Ascending aorta (tissue), 2 donors: ENCODE measurements around the gene S100A8. TPM values are rescaled to one million over a fixed set of nuclear protein-coding genes. Genes with fewer than 3 reads are reported as not detected.
"Not testable (repeated sequence)": the region's sequence is repeated elsewhere in the genome, so short reads cannot be mapped to it uniquely, and the experiment has no call there.

Source experiments
- DNase-seq, 2 donors: peaks; one replicate each; pipeline ENCODE4 v3.0.0-alpha.2; 2019; ENCODE audit warnings: low spot score in 2 of 2
- H3K27ac ChIP-seq, 2 donors: fragments of 200-600 bp; sonication (generic); one replicate each; pipeline ENCODE4 v1.5.1; 2016 to 2017; ENCODE audit warnings: mild to moderate bottlenecking in 1 of 2
- H3K27me3 ChIP-seq: fragments of 200-600 bp; sonication (generic); one replicate; pipeline ENCODE4 v1.5.1; 2017
- H3K36me3 ChIP-seq, 2 donors: fragments of 200-600 bp; sonication (generic); one replicate each; pipeline ENCODE4 v1.5.1; 2016
- H3K4me1 ChIP-seq, 2 donors: fragments of 200-600 bp; sonication (generic); one replicate each; pipeline ENCODE4 v1.5.1; 2016 to 2017; ENCODE audit warnings: mild to moderate bottlenecking in 1 of 2
- H3K4me3 ChIP-seq, 2 donors: fragments of 200-600 bp; sonication (generic); one replicate each; pipeline ENCODE4 v1.5.1; 2016 to 2017; ENCODE audit warnings: mild to moderate bottlenecking in 1 of 2
- H3K9me3 ChIP-seq, 2 donors: fragments of 200-600 bp; sonication (generic); one replicate each; pipeline ENCODE4 v1.5.1; 2016
- CTCF ChIP-seq, 3 experiments: fragments of 200-600 bp in 2 of 3; fragments of 450-650 bp in 1 of 3; sonication (generic) in 2 of 3; IDR thresholded peaks; one replicate each; pipeline ENCODE4 v1.5.1; 2016 to 2019; ENCODE audit warnings: antibody characterized with exemption in 3 of 3, mild to moderate bottlenecking in 1 of 3, moderate library complexity in 1 of 3
- intact Hi-C: fragments of 100-400 bp; cut with DNase I; formaldehyde crosslinking; loops from one replicate; pipeline ENCODE4 v1.15.1; 2023
- total RNA-seq: library from RNA; depleted of rRNA; stranded (reverse); fragments of >200 nt; gene quantifications from one replicate; pipeline ENCODE4 v1.1.0, GENCODE V29; 2016

S100A8 gene
- total RNA-seq, 1 donor from 2014 or later: 33.5 TPM

- Histone ChIP-seq H3K36me3 (no peaks in the 10 kb centered on the region), H3K27ac (no peak overlapping the region), H3K9me3 (no peaks in the 10 kb centered on the region), H3K4me1 (no peaks in the 10 kb centered on the region), H3K4me3 (no peak overlapping the region), H3K27me3 (no peaks in the 10 kb centered on the region)
- intact Hi-C loops: no loop called here
- peak in 1 of 2 donors; percentile 79 for DNase-seq
- TF ChIP-seq CTCF (IDR thresholded peaks at IDR 0.05): no peak
These were observed 31.7 kb upstream of the S100A8 start for GRCh38 chr1:153422450-153423068.

DNA sequence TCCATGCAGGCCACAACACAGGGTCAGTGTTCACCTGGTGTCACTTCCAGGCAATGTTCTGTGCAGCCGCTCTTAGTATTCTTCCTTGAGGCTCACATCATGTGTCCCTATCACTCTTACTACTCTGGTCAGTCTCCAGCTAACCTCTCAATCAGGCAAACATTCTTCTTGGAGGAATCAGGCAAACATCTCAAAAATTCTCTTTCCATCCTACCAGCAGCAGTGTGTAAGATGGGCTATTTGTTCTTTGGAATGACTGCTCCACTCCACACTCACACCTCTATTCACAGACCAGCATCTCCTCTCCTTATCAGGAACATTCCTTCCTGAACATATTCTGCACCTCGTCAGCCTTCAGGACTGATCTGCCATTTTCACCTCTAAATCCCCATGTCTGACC is 29.4 kb upstream of the S100A8 start:
- no peak for TF ChIP-seq CTCF (IDR thresholded peaks at IDR 0.05)
- H3K27me3 ChIP-seq: no peaks in the 10 kb centered on the region
- no peaks in the 10 kb centered on the region for H3K36me3 ChIP-seq
- no peak overlapping the region for H3K27ac ChIP-seq
- no peaks in the 10 kb centered on the region for H3K9me3 ChIP-seq
- no peaks in the 10 kb centered on the region for H3K4me1 ChIP-seq
- no peak overlapping the region for H3K4me3 ChIP-seq
- no peak for DNase-seq
- intact Hi-C loops: no loop called here

GRCh38 chr1:153419436-153419793 is 28.5 kb upstream of the S100A8 start:
- H3K36me3 ChIP-seq, H3K4me3 ChIP-seq, H3K27ac ChIP-seq, intact Hi-C loops, H3K27me3 ChIP-seq, H3K9me3 ChIP-seq, H3K4me1 ChIP-seq, DNase-seq: not testable (repeated sequence)

DNA sequence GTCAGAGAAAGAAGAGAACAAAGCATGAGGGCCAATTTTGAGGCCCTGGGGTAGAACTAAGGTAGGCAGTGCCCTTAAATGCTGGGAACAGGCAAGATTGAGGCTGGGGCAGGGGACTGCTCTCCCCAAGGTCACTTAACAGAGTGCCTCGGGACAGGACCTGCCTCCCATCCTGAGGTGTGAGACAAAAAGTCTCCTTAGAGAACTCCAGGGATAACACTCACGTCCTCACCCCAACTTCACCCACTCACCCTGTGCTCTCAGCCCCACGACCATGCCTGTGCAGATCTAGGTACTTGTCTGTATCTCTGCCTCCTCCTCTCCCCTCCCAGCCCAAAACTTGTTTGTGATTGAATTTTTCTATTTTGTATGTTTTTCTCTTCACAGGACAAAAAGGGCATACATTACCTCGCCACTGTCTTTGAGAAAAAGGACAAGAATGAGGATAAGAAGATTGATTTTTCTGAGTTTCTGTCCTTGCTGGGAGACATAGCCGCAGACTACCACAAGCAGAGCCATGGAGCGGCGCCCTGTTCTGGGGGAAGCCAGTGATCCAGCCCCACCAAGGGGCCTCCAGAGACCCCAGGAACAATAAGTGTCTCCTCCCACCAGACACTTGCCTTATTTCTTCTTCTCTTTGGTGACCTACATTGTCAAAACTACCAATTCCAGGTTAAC is 28.0 kb upstream of the S100A8 start:
- H3K27ac ChIP-seq, DNase-seq, H3K4me3 ChIP-seq, H3K4me1 ChIP-seq, H3K27me3 ChIP-seq, intact Hi-C loops, H3K9me3 ChIP-seq, H3K36me3 ChIP-seq: not testable (repeated sequence)

GRCh38 chr1:153417136-153417888 is 26.4 kb upstream of the S100A8 start:
- H3K4me1 ChIP-seq: no peaks in the 10 kb centered on the region
- H3K27ac ChIP-seq: no peak overlapping the region
- no peak for DNase-seq
- H3K4me3 ChIP-seq: no peak overlapping the region
- H3K36me3 ChIP-seq: no peaks in the 10 kb centered on the region
- intact Hi-C loops: no loop called here
- H3K9me3 ChIP-seq: no peaks in the 10 kb centered on the region
- no peak for TF ChIP-seq CTCF (IDR thresholded peaks at IDR 0.05)
- H3K27me3 ChIP-seq: no peaks in the 10 kb centered on the region

- TF ChIP-seq CTCF (IDR thresholded peaks at IDR 0.05): no peak
- intact Hi-C loops: no loop called here
- H3K4me1 ChIP-seq: no peaks in the 10 kb centered on the region
- H3K27ac ChIP-seq: no peak within 1 kb of the TSS
- H3K4me3 ChIP-seq: no peak within 1 kb of the TSS
- H3K27me3 ChIP-seq: no peaks in the 10 kb centered on the region
- no peaks in the 10 kb centered on the region for H3K36me3 ChIP-seq
- no peak for DNase-seq
- no peaks in the 10 kb centered on the region for H3K9me3 ChIP-seq
These were observed 25.1 kb upstream of the S100A8 start, which contains the start of gene S100A7A for GRCh38 chr1:153415850-153416570. Gene S100A7A (plus strand): TSS chr1:153416520. CDS start chr1:153418083, 1,563 bp downstream.

GRCh38 chr1:153413961-153414360 is 23.1 kb upstream of the S100A8 start:
- H3K9me3 ChIP-seq, H3K4me1 ChIP-seq: not testable (repeated sequence)

GRCh38 chr1:153407274-153407673 is 16.4 kb upstream of the S100A8 start:
- H3K36me3 ChIP-seq, intact Hi-C loops, H3K4me3 ChIP-seq, H3K9me3 ChIP-seq, H3K27me3 ChIP-seq, DNase-seq, H3K4me1 ChIP-seq, H3K27ac ChIP-seq: not testable (repeated sequence)

More at GRCh38 chr1:153413961-153414360, 23.1 kb upstream of the S100A8 start:
- H3K36me3 ChIP-seq, H3K4me3 ChIP-seq, DNase-seq, H3K27ac ChIP-seq, H3K27me3 ChIP-seq, intact Hi-C loops: not testable (repeated sequence)

GRCh38 chr1:153405825-153406599 is 15.1 kb upstream of the S100A8 start:
- DNase-seq, H3K27me3 ChIP-seq: not testable (repeated sequence)

More at GRCh38 chr1:153405825-153406599, 15.1 kb upstream of the S100A8 start:
- H3K4me1 ChIP-seq, H3K4me3 ChIP-seq, H3K9me3 ChIP-seq, H3K27ac ChIP-seq, H3K36me3 ChIP-seq, intact Hi-C loops: not testable (repeated sequence)
